ENCODE results near the gene TXLNA.

TXLNA gene

DNA sequence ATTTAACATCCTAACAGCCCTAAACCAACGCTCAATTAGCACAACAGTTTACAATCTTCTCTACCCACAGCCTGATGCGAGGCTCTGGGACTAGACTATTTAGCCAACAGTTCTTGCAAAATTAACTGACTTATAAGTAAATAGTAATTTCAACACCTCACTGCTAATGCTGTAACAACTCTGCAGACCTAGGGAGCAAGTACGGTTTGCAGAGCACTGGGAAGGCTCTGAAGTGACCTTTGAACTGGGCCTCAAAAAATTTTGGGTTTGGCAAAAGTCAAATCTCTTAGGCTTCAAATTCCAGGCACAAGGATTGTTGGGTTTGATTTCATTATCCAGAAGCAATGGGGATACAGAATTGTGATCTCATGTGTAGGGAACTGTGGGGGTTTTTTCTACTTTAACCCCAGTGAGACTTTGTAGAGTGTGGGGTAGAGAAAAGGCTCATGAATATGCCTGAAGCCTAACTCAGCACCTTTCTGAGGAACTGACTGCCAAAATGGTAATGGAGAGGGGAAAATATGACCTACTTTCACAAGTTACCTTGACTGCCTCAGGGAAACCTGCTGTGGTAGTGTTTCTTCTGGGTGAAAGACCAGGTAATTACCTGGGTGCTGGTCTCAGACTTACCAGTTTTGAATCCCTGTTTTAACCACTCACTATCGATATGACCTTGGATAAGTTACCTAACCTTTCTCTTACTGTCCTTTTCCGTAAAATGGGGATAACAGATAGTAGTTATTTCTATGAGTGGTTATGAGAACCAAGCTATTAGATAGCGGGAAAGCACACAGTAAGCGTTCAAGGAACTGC, 889 bp upstream of the TXLNA start:
- H3K4me3 ChIP-seq (ENCODE audit: low read length) = peak overlapping the region; percentile 80; the same call in 1 of the 2 replicates
- no peak for TF ChIP-seq CTCF (conservative IDR thresholded peaks at IDR 0.05; ENCODE audit: low read length)
- no peak for DNase-seq (ENCODE audit: low read depth)

GRCh38 chr1:32179193-32179442, 357 bp upstream of the TXLNA start:
- TF ChIP-seq CTCF (conservative IDR thresholded peaks at IDR 0.05; ENCODE audit: low read length) = no peak

DNA sequence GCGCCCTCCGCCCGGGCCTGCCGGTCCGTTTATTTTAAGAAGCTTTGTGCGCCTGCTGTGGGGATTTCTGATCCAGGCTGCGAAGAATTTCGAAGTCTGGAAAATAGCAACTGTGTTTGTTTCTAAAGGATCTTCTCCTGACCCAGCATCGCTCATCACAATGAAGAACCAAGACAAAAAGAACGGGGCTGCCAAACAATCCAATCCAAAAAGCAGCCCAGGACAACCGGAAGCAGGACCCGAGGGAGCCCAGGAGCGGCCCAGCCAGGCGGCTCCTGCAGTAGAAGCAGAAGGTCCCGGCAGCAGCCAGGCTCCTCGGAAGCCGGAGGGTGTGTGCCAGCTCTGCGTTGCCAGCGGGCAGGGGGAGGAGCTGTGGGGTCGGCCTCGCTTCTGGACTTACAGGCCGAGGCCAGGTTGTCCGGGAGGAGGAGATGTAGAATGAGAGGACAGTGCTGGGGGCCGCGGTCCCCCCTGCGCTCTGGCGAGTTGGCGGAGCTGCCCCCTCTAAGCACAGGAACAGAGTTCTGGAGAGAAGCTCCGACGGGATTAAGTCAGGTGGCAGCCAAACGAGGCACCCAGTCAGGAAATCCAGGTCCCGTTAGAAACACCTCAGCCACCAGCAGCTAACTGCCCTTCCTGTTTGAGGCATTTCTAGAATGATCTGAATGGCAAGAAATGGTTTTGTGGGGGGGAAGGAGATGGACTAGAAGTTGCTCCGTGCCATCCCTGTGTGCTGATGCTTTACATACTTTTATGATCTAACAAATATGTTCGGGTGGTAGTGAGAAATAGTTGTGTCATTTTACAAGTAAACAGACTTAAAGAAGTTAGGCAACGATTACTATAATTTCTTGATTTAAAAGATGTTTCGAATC, 948 bp downstream of the TXLNA start:
- peak overlapping the region; percentile 80 for H3K4me3 ChIP-seq (ENCODE audit: low read length)
- no peak for TF ChIP-seq CTCF (conservative IDR thresholded peaks at IDR 0.05; ENCODE audit: low read length)
- DNase-seq (ENCODE audit: low read depth) = peak; percentile 81

More at GRCh38 chr1:32179193-32179442, 357 bp upstream of the TXLNA start:
- DNase-seq (ENCODE audit: low read depth) = no peak
- H3K4me3 ChIP-seq (ENCODE audit: low read length) = peak overlapping the region; percentile 80

GRCh38 chr1:32181065-32181464, 1.6 kb downstream of the TXLNA start:
- no peak for TF ChIP-seq CTCF (conservative IDR thresholded peaks at IDR 0.05; ENCODE audit: low read length)
- H3K4me3 ChIP-seq (ENCODE audit: low read length) = peak overlapping the region; percentile 80

DNA sequence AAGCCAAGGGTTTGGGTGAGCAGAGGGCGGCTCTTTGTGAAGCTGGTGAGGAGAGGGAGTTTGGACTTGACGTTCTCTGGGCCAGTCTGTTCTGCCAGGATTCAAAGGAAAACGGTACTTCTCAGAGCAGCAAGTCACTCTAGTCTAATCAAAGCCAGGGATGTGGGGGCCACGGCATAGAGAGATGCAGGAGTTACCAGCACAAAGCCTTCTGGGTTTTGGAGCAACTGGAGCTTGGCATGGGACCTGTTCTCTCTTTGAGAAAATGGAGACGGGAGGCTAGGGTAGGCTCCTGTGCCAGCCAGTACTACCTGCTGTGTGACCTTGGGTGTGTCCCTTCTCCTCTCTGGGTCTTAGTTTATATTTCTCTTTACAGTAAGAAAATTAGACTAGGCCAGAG, 2.1 kb downstream of the TXLNA start:
- peak overlapping the region; percentile 80 for H3K4me3 ChIP-seq (ENCODE audit: low read length)
- TF ChIP-seq CTCF (conservative IDR thresholded peaks at IDR 0.05; ENCODE audit: low read length) = no peak
- DNase-seq (ENCODE audit: low read depth) = no peak

More at GRCh38 chr1:32181065-32181464, 1.6 kb downstream of the TXLNA start:
- no peak for DNase-seq (ENCODE audit: low read depth)

DNA sequence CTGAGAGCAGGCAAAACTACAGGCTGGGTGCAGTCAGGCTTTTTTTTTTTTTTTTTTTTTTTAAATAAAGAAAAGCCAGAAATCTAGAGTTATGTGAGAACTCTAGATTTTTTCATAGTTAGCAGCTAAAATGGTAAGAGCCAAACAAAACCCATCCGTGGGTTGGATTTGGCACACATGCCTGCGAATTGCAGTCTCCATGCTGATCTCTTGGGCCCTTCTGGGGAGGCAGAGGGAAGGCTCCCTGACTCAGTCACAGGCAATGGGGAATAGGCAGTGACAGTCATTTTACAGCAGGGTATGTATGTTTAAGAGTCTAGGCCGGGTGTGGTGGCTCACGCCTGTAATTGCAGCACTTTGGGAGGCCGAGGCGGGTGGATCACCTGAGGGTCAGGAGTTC, 2.6 kb downstream of the TXLNA start:
- no peak for TF ChIP-seq CTCF (conservative IDR thresholded peaks at IDR 0.05; ENCODE audit: low read length)
- peak overlapping the region; percentile 80 for H3K4me3 ChIP-seq (ENCODE audit: low read length)
- DNase-seq (ENCODE audit: low read depth) = no peak
